HG03571 (cell line): Measurements from ENCODE around the gene TNS3.
A peak's percentile ranks its signal among the peaks of the same experiment; 100 is the strongest.
"Not testable (repeated sequence)": the region's sequence is repeated elsewhere in the genome, so short reads cannot be mapped to it uniquely, and the experiment has no call there.

Source experiments
- ATAC-seq: cut with Tn5 transposase; IDR thresholded peaks from one replicate; pipeline ENCODE4 v1.9.1; 2021; ENCODE audit not compliant: unreplicated experiment

TNS3 gene

GRCh38 chr7:47273088-47273487, 308.8 kb downstream of the TNS3 start:
- ATAC-seq = no peak

GRCh38 chr7:47271749-47272148, 310.2 kb downstream of the TNS3 start:
- no peak for ATAC-seq

- ATAC-seq = no peak
Measured at GRCh38 chr7:47268851-47269836, 312.8 kb downstream of the TNS3 start.

- ATAC-seq = no peak
Measured at GRCh38 chr7:47267346-47267745, 314.6 kb downstream of the TNS3 start.

GRCh38 chr7:47266799-47267198, 315.1 kb downstream of the TNS3 start:
- no peak for ATAC-seq

- ATAC-seq = peak; percentile 94
Measured at GRCh38 chr7:47266131-47266706, 315.7 kb downstream of the TNS3 start.

DNA sequence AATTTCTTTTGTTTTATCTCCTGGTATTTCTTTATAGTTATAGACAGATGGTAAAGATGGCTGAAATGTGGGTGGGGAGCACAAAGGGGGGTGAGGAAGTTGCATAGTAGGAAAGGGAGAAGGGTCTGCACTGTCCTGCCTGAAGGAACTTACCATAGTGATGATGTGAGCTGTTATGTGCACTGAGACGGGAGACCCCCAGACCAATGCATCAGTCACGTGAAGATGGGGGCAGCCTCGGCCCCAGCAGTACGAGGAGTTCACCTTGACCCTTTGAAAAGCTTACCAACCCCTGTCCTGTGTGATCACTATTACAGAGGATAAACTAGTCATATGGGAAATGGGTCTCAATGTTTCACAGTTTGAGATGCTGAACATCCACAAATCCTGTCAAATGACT, 316.3 kb downstream of the TNS3 start:
- no peak for ATAC-seq

- ATAC-seq = no peak
Measured at GRCh38 chr7:47264021-47264651, 317.8 kb downstream of the TNS3 start.

DNA sequence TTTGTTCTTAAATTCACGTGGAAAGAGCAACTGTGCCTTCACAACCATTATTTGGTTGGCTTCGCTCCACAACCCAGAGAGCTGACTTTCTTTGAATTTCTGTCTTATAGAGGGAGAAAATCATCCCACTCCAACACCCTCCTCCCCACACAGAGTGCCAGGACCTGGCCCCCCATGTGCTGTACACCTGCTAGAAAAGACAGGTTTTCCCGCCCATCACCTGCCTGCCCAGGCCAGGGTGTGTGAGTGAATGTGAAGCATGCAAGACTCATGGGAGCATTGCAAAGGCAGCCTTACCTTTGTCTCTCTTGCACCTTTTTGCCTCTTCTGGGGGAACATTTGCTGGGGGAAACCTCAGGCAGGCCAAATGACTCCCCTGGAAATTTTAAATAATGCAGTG, 319.0 kb downstream of the TNS3 start:
- no peak for ATAC-seq

GRCh38 chr7:47262160-47262559, 319.8 kb downstream of the TNS3 start:
- ATAC-seq = not testable (repeated sequence)

DNA sequence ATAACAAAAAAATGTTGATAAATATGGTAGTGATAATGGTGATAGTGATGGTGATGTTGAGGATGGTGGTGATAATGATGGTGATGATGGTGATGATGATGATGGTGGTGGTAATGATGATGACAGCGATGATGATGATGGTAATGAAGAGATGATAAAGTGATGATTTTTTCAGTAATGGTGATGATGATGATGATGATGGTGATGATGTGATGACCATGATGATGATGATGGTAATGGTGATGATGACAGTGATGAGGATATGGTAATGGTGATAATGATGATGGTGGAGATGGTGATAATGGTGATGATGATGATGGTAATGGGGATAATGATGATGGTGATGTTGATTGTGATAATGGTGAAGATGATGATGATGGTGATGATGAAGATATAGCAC, 321.6 kb downstream of the TNS3 start:
- no peak for ATAC-seq

- no peak for ATAC-seq
Measured at GRCh38 chr7:47259682-47260081, 322.2 kb downstream of the TNS3 start.

GRCh38 chr7:47258798-47259197, 323.1 kb downstream of the TNS3 start:
- ATAC-seq = no peak

DNA sequence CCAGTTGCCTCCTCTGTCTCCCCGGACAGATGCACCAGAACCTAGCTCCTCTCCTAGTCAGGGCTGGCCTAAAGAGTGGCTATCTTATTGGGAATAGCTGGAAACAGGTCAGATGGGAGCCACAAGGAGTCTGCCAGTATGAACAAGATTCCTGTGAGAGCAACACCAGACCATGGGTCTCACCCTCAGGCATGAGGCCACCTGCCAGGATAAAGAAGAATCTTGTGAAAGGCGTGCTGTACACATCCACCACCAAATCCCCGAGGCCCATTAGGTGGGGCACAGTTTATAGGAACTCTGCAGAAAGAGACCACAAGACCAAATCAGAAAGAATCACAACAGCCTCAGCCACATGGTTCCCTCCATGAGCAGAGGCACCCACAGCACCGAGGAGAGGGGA, 325.9 kb downstream of the TNS3 start:
- no peak for ATAC-seq

DNA sequence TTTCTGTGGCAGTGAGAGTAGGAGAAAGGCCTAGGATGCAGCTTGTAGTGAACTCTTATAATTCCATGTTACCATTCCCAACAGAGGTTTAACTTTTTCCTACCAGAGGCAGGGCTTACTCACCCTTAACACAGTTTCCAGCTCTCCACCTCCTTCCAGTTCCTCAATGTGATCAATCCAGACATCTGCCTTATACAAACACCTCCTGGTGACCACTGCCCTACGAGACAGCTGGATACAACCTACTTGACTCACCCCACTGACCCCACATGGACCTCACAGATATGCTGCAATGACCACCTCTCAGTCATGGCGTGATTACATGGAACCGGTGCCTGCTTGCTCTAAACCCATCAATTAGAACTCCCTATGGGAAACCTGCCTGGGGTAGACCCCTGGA, 326.5 kb downstream of the TNS3 start:
- no peak for ATAC-seq

GRCh38 chr7:47255007-47255406, 326.9 kb downstream of the TNS3 start:
- ATAC-seq = no peak

DNA sequence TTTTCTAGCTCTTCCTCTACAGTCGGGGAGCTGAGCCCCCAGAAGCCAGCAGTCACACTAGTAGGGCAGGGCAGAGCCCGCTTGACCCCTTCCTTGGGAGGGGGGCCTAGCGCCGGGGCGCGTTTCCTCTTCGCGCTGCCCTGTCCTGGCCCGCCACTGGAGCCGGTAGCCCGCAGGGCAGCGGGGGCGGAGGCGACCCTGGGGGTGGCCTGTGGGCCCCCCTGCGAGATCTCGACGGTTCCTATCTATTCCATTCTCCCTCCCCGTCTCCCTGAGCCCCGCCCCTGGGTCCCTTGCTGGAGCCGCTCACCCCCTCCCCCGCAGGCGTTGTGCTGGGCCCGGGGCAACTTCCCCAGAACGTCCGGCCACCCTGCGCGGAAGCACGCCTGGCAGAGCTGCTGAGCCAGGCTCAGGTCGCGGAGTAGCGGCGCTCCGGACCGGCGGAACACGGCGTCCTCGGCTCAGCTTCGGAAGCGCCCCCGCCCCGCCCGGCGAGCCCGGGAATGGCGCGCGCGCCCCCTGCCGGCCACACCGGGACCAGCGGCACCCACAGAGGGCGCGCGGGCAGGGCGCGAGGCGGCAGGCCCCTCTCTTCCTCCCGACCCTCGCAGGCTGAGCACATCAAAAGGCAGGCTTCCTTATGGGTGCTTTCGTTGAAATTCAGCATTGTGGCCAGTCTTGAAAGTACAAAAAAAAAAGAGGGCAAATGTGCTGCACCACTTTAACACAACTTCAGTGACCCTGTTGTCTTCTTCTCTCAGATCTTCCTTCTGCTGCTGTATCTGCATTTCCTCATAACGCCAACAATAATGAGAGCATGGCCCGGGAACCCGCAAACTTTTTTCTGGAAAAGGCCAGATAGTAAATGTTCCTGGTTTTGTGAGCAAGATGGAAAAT, 327.6 kb downstream of the TNS3 start:
- ATAC-seq = peak; percentile 75

- no peak for ATAC-seq
Measured at GRCh38 chr7:47253650-47254080, 328.2 kb downstream of the TNS3 start.

DNA sequence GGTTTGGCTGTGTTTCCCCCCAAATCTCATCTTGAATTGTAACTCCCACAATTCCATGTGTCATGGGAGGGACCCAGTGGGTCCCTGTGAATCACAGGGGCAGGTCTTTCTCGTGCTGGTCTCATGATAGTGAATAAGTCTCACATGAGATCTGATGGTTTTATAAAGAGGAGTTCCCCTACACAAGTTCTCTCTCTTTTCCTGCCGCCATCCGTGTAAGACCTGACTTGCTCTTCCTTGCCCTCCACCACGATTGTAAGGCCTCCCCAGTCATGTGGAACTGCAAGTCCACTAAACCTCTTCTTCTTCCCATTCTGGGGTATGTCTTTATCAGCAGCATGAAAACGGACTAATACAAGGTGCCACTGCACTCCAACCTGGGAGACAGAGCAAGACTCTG, 329.2 kb downstream of the TNS3 start:
- ATAC-seq = no peak

DNA sequence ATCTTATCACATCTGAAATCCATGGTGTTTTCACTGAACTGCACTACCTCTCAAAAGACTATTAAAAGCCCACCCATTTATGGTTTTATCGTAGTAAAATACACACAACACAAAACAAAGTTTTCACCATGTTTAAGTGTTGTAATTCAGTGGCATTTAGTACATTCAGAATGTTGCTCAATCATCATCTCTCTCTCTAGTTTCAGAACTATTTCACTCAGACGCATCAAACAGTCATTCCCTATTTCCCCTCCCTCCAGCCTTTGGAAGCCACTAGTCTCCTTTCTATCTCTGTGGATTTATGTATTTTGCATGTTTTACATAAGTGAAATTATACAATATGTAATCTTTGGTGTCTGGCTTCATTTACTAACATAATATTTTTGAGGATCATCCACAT, 332.6 kb downstream of the TNS3 start:
- no peak for ATAC-seq

DNA sequence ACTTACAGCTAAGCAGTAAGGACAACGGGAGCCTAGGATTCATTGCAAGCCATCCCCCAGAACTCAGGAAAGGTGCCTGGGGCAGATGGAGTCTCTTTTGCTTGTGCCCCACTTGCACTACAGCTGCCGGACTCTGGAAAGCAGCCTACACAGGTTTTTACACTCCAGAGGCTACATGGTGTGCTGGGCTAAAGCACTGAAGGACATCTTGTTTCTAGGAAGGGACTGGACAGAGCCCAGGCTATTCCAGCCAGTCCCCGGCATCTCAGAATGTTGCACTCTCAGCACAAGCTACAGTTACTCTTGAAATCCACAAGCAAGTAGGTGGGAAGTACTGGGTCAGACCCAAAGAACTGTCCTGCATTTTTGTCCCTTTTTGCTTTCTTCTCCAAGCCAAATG, 333.1 kb downstream of the TNS3 start:
- ATAC-seq = no peak
